H9 (cell line): Measurements from ENCODE around the gene FAM83F. TPM values are rescaled to one million over a fixed set of nuclear protein-coding genes. Genes with fewer than 3 reads are reported as not detected.

Source experiments
- DNase-seq: peaks from one replicate; pipeline ENCODE4 v3.0.0-alpha.2; 2017
- H2AFZ ChIP-seq: one replicate; pipeline ENCODE4 v1.6.1; 2013; ENCODE audit warnings: mild to moderate bottlenecking, low read length, control low read depth, moderate library complexity
- H2AK5ac ChIP-seq: 2 replicates; pipeline ENCODE4 v1.6.1; 2013; ENCODE audit warnings: low read length, control low read depth, mixed read lengths; ENCODE audit not compliant: insufficient read length
- H2BK120ac ChIP-seq: one replicate; pipeline ENCODE4 v1.6.1; 2013; ENCODE audit warnings: low read depth, mild to moderate bottlenecking, low read length, control low read depth, inconsistent platforms; ENCODE audit not compliant: poor library complexity, severe bottlenecking
- H2BK12ac ChIP-seq: 2 replicates; pipeline ENCODE4 v1.6.1; 2013; ENCODE audit warnings: low read length, control low read depth, mixed read lengths, low read depth; ENCODE audit not compliant: insufficient read length
- H2BK15ac ChIP-seq: 2 replicates; pipeline ENCODE4 v1.6.1; 2013; ENCODE audit warnings: low read depth, low read length, control low read depth
- H2BK20ac ChIP-seq: one replicate; pipeline ENCODE4 v1.6.1; 2013; ENCODE audit warnings: low read depth, mild to moderate bottlenecking, low read length, control low read depth, inconsistent platforms; ENCODE audit not compliant: poor library complexity, severe bottlenecking
- H2BK5ac ChIP-seq: 2 replicates; pipeline ENCODE4 v1.6.1; 2013; ENCODE audit warnings: low read length, control low read depth, mixed read lengths; ENCODE audit not compliant: insufficient read length
- H3K14ac ChIP-seq: 2 replicates; pipeline ENCODE4 v1.6.1; 2013; ENCODE audit warnings: low read length, control low read depth; ENCODE audit not compliant: insufficient read depth
- H3K18ac ChIP-seq: 2 replicates; pipeline ENCODE4 v1.6.1; 2013; ENCODE audit warnings: low read depth, mild to moderate bottlenecking, mixed read lengths, low read length, control low read depth; ENCODE audit not compliant: insufficient read length
- H3K23ac ChIP-seq: 2 replicates; pipeline ENCODE4 v1.6.1; 2013; ENCODE audit warnings: low read length, control low read depth, mixed read lengths, low read depth; ENCODE audit not compliant: insufficient read length
- H3K23me2 ChIP-seq: 2 replicates; pipeline ENCODE4 v1.6.1; 2013; ENCODE audit warnings: low read depth, mild to moderate bottlenecking, mixed read lengths, low read length, control low read depth; ENCODE audit not compliant: insufficient read length, poor library complexity, severe bottlenecking
- H3K27ac ChIP-seq: 2 replicates; pipeline ENCODE4 v1.5.1; 2013; ENCODE audit warnings: low read length, control low read depth, mixed read lengths, low read depth; ENCODE audit not compliant: insufficient read length
- H3K27me3 ChIP-seq: 2 replicates; pipeline ENCODE4 v1.6.1; 2013; ENCODE audit warnings: low read length, control low read depth, inconsistent platforms; ENCODE audit not compliant: insufficient read depth
- H3K4ac ChIP-seq: 2 replicates; pipeline ENCODE4 v1.6.1; 2013; ENCODE audit warnings: low read depth, mild to moderate bottlenecking, control low read depth, inconsistent platforms, low read length, moderate library complexity
- H3K4me1 ChIP-seq: 2 replicates; pipeline ENCODE4 v1.6.1; 2013; ENCODE audit warnings: low read length, control low read depth, inconsistent platforms; ENCODE audit not compliant: insufficient read depth
- H3K4me2 ChIP-seq: 2 replicates; pipeline ENCODE4 v1.6.1; 2013; ENCODE audit warnings: low read length, control low read depth, mixed read lengths; ENCODE audit not compliant: insufficient read length, insufficient read depth
- H3K56ac ChIP-seq: 2 replicates; pipeline ENCODE4 v1.6.1; 2013; ENCODE audit warnings: low read depth, mild to moderate bottlenecking, mixed read lengths, low read length, control low read depth; ENCODE audit not compliant: insufficient read length
- H3K79me1 ChIP-seq: 2 replicates; pipeline ENCODE4 v1.6.1; 2013; ENCODE audit warnings: low read depth, mild to moderate bottlenecking, moderate library complexity, low read length, control low read depth, inconsistent platforms; ENCODE audit not compliant: insufficient read depth, poor library complexity, severe bottlenecking
- H3K79me2 ChIP-seq: 2 replicates; pipeline ENCODE4 v1.6.1; 2013; ENCODE audit warnings: low read length, control low read depth, inconsistent platforms; ENCODE audit not compliant: insufficient read depth
- H3K9ac ChIP-seq: 2 replicates; pipeline ENCODE4 v1.6.1; 2013; ENCODE audit warnings: low read length, control low read depth, mixed read lengths; ENCODE audit not compliant: insufficient read length; ENCODE audit errors: extremely low read depth
- H3K9me3 ChIP-seq: one replicate; pipeline ENCODE4 v1.6.1; 2013; ENCODE audit warnings: low read depth, low read length, inconsistent platforms; ENCODE audit not compliant: control insufficient read depth
- H3T11ph ChIP-seq: one replicate; pipeline ENCODE4 v1.6.1; 2013; ENCODE audit warnings: mild to moderate bottlenecking, low read length, control low read depth, inconsistent platforms
- H4K20me1 ChIP-seq: one replicate; pipeline ENCODE4 v1.6.1; 2013; ENCODE audit not compliant: control insufficient read depth, insufficient read length, insufficient read depth
- H4K5ac ChIP-seq: 2 replicates; pipeline ENCODE4 v1.6.1; 2013; ENCODE audit warnings: low read depth, mild to moderate bottlenecking, mixed read lengths, low read length, control low read depth; ENCODE audit not compliant: insufficient read length
- H4K8ac ChIP-seq: replicated peaks from 2 replicates; pipeline ENCODE4 v1.6.1; 2013; ENCODE audit warnings: low read length, control low read depth, mixed read lengths, low read depth; ENCODE audit not compliant: insufficient read length
- H4K91ac ChIP-seq: 2 replicates; pipeline ENCODE4 v1.6.1; 2013; ENCODE audit warnings: low read depth, mild to moderate bottlenecking, moderate library complexity, mixed read lengths, low read length, control low read depth; ENCODE audit not compliant: insufficient read length
- H3K27ac Mint-ChIP-seq, 3 experiments: 2 replicates in 2 of 3; 3 replicates in 1 of 3; pipeline ENCODE4 v1.8.0; 2020 to 2021; ENCODE audit warnings: mixed read lengths in 3 of 3, mild to moderate bottlenecking in 1 of 3, moderate library complexity in 1 of 3
- H3K27me3 Mint-ChIP-seq: 2 replicates; pipeline ENCODE4 v1.8.0; 2021; ENCODE audit warnings: low read depth, mild to moderate bottlenecking, moderate library complexity, mixed read lengths
- H3K36me3 Mint-ChIP-seq, 3 experiments: 2 replicates in 2 of 3; 3 replicates in 1 of 3; pipeline ENCODE4 v1.8.0; 2020 to 2021; ENCODE audit warnings: low read depth in 3 of 3, mixed read lengths in 3 of 3; ENCODE audit not compliant: insufficient read depth in 1 of 3
- H3K4me1 Mint-ChIP-seq, 2 experiments: 2 replicates each; pipeline ENCODE4 v1.8.0; 2020; ENCODE audit warnings: mixed read lengths in 2 of 2
- H3K4me3 Mint-ChIP-seq, 2 experiments: 2 replicates in 1 of 2; 3 replicates in 1 of 2; pipeline ENCODE4 v1.8.0; 2020 to 2021; ENCODE audit warnings: mild to moderate bottlenecking in 2 of 2, mixed read lengths in 2 of 2, moderate library complexity in 1 of 2
- H3K9me3 Mint-ChIP-seq, 2 experiments: 2 replicates in 1 of 2; 3 replicates in 1 of 2; pipeline ENCODE4 v1.8.0; 2020; ENCODE audit warnings: mild to moderate bottlenecking in 2 of 2, mixed read lengths in 2 of 2, moderate library complexity in 1 of 2
- CTCF ChIP-seq: fragments of 200-600 bp; sonication (generic); conservative IDR thresholded peaks from 3 replicates; pipeline ENCODE4 v1.8.0; 2021; ENCODE audit warnings: antibody characterized with exemption, mild to moderate bottlenecking
- WGBS: extraction: QIAGEN DNeasy Blood & Tissue Kit; methylation state at CpG from one replicate; pipeline ENCODE4 v1.1.7; 2013; ENCODE audit warnings: missing lambda C conversion rate, low lambda C conversion rate, mixed read lengths; ENCODE audit not compliant: insufficient read length; ENCODE audit errors: extremely low coverage; 5-methylcytosine and 5-hydroxymethylcytosine counted together
- total RNA-seq: library from RNA; stranded (reverse); gene quantifications from 2 replicates; pipeline ENCODE4 v1.2.1, GENCODE V29; 2021

Gene FAM83F
- total RNA-seq, 1 experiment from 2014 or later, result 17.4 TPM

GRCh38 chr22:40026641-40027040 lies 31.9 kb downstream of the FAM83F start:
- H2BK12ac ChIP-seq, result no peak overlapping the region
- TF ChIP-seq CTCF, result no peak
- no peak overlapping the region for H3K4ac ChIP-seq
- no peak overlapping the region for H3K14ac ChIP-seq
- Mint-ChIP-seq H3K27me3 (no peaks in the 10 kb centered on the region), H3K36me3 (peaks cover 2 to 4% (median 3%) of the 10 kb centered on the region in 3 experiments; a peak in 6 of 7 replicates), H3K4me1 (peaks cover 13 to 17% of the 10 kb centered on the region in 2 experiments), H3K4me3 (no peak overlapping the region), H3K9me3 (no peaks in the 10 kb centered on the region), H3K27ac (peak overlapping the region in 1 of 3 experiments; percentile 1; a peak in 1 of 7 replicates)
- H2AFZ ChIP-seq, result no peak overlapping the region
- no peaks in the 10 kb centered on the region for H3K23me2 ChIP-seq
- H2BK20ac ChIP-seq, result no peak overlapping the region
- no peaks in the 10 kb centered on the region for H3K27me3 ChIP-seq
- H2BK5ac ChIP-seq, result no peak overlapping the region
- H3K4me1 ChIP-seq, result no peaks in the 10 kb centered on the region
- H4K20me1 ChIP-seq, result no peaks in the 10 kb centered on the region
- H4K5ac ChIP-seq, result no peak overlapping the region
- H3K56ac ChIP-seq, result no peak overlapping the region
- no peak overlapping the region for H4K91ac ChIP-seq
- no peak for DNase-seq
- H3T11ph ChIP-seq, result no peak overlapping the region
- no peak overlapping the region for H3K23ac ChIP-seq
- H3K9me3 ChIP-seq, result no peaks in the 10 kb centered on the region
- no peak overlapping the region for H3K4me2 ChIP-seq
- no peaks in the 10 kb centered on the region for H3K79me2 ChIP-seq
- no peak overlapping the region for H4K8ac ChIP-seq
- H2AK5ac ChIP-seq, result no peak overlapping the region
- no peak overlapping the region for H3K18ac ChIP-seq
- H2BK120ac ChIP-seq, result no peak overlapping the region
- H3K9ac ChIP-seq, result no peak overlapping the region
- H3K27ac ChIP-seq, result no peak overlapping the region
- H3K79me1 ChIP-seq, result no peaks in the 10 kb centered on the region
- no CpG with 5 or more reads among the region's 7 CpGs for WGBS
- no peak overlapping the region for H2BK15ac ChIP-seq
